KG1 (cell line): ENCODE data around the gene JARID2.

Source experiments
- DNase-seq: peaks from one replicate; lab custom pipeline; 2025; lab: John Stamatoyannopoulos, UW

JARID2 gene

GRCh38 chr6:15547400-15547799 lies 301.5 kb downstream of the JARID2 start:
- no peak for DNase-seq

- DNase-seq, result no peak
These were observed 303.5 kb downstream of the JARID2 start for GRCh38 chr6:15549371-15549770.

- DNase-seq, result no peak
These were observed 304.8 kb downstream of the JARID2 start for GRCh38 chr6:15550546-15551123.

- DNase-seq, result no peak
These were observed 305.4 kb downstream of the JARID2 start for GRCh38 chr6:15551262-15551661.

GRCh38 chr6:15551798-15552197 lies 305.9 kb downstream of the JARID2 start:
- DNase-seq, result no peak

GRCh38 chr6:15553031-15553430 lies 307.2 kb downstream of the JARID2 start:
- DNase-seq, result no peak

GRCh38 chr6:15553736-15554294 lies 307.9 kb downstream of the JARID2 start:
- no peak for DNase-seq

GRCh38 chr6:15554728-15555100 lies 308.8 kb downstream of the JARID2 start:
- no peak for DNase-seq

- DNase-seq, result no peak
These were observed 309.5 kb downstream of the JARID2 start for GRCh38 chr6:15555101-15556038.

- DNase-seq, result no peak
These were observed 310.8 kb downstream of the JARID2 start for GRCh38 chr6:15556711-15557110.

- DNase-seq, result no peak
These were observed 311.3 kb downstream of the JARID2 start for GRCh38 chr6:15557174-15557573.

- no peak for DNase-seq
These were observed 314.8 kb downstream of the JARID2 start for GRCh38 chr6:15560713-15561112.

GRCh38 chr6:15561447-15562199 lies 315.8 kb downstream of the JARID2 start:
- DNase-seq, result no peak

GRCh38 chr6:15562977-15563376 lies 317.1 kb downstream of the JARID2 start:
- DNase-seq, result no peak

- DNase-seq, result no peak
These were observed 323.4 kb downstream of the JARID2 start for GRCh38 chr6:15569035-15569995.

GRCh38 chr6:15570171-15570570 lies 324.3 kb downstream of the JARID2 start:
- DNase-seq, result no peak
